Measurements from ENCODE around the gene ERP27. TPM values are rescaled to one million over a fixed set of nuclear protein-coding genes. Genes with fewer than 3 reads are reported as not detected.

Gene ERP27
- polyA plus RNA-seq, 2 of the 4 experiments (the other 2 are of a cell fraction) = 0.09 to 0.28 TPM

DNA sequence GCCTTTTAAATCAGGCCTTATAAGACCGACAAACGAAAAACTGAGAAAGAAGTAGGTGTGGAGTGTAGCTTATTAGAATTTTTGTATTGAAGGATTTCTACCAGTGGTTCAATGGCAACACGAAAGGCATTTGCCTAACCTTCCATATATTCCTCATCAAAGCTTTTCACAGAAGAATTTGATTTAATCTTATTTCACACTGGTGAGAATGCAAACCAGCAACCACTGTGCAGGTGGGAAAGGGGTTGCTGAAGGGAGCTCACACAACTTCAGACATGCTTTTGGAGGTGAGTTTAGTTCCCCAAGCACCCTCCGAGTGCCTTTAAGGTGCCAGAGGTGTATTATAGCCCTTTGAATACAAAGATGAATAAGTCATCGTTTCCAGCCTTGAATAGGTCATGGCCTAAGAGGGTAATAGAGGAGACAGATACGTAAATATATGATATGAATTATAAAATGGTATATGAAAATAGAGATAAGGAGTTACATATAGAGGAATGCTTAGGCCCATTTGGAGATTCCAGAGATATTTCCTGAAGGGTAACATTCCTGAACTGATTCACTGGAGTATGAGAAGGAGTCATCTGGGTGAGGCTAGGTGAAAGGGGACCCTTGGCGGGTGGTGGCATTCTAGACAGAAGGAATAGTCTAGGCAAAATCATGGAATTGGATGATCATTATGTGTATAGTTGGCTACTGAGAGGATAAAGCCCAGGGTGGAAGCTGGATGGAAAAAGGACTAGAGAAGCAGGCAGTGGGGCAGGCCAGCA lies 6.4 kb downstream of the ERP27 start:
- WGBS (ENCODE audit: missing lambda C conversion rate) = 72% methylated on average over 7 of the region's 7 CpGs
- Histone ChIP-seq H3K27ac (no peak overlapping the region), H3K9me3 (no peaks in the 10 kb centered on the region), H3K4me3 (no peak overlapping the region), H3K4me2 (no peak overlapping the region), H3K4me1 (no peaks in the 10 kb centered on the region; the same call in 2 of the 3 replicates)
- no peak for ATAC-seq
- POLR2A ChIA-PET = interaction anchor here (0.7 kb wide), 1 partner anchor 361 kb away, joined by 5 read pairs; no protein-coding TSS in a partner anchor
- CTCF ChIA-PET = interaction anchor here (0.9 to 1.4 kb wide), 2 partner anchors 20 to 41 kb away, joined by 3 read pairs; no protein-coding TSS in a partner anchor
- no peak for FAIRE-seq
- TF ChIP-seq RNF2 (IDR thresholded peaks at IDR 0.05; ENCODE audit: borderline replicate concordance, low read depth) (no peak), NR3C1 (IDR thresholded peaks at IDR 0.05) (no peak), EHF (CRISPR knock-in tag; IDR thresholded peaks at IDR 0.05) (no peak), TFCP2L1 (CRISPR knock-in tag; IDR thresholded peaks at IDR 0.05) (no peak), CEBPB (IDR thresholded peaks at IDR 0.05) (no peak), MAZ (IDR thresholded peaks at IDR 0.05; ENCODE audit: borderline replicate concordance, low read depth, low read length) (no peak), E2F6 (IDR thresholded peaks at IDR 0.05; ENCODE audit: borderline replicate concordance, low read depth) (no peak), CHD4 (IDR thresholded peaks at IDR 0.05; ENCODE audit: borderline replicate concordance) (no peak), NPAS2 (CRISPR knock-in tag; IDR thresholded peaks at IDR 0.05; ENCODE audit: borderline replicate concordance) (no peak), CBX8 (IDR thresholded peaks at IDR 0.05) (no peak), ZFP36 (IDR thresholded peaks at IDR 0.05; ENCODE audit: borderline replicate concordance, partially characterized antibody) (no peak)
- TF ChIP-seq, protein P1, sequence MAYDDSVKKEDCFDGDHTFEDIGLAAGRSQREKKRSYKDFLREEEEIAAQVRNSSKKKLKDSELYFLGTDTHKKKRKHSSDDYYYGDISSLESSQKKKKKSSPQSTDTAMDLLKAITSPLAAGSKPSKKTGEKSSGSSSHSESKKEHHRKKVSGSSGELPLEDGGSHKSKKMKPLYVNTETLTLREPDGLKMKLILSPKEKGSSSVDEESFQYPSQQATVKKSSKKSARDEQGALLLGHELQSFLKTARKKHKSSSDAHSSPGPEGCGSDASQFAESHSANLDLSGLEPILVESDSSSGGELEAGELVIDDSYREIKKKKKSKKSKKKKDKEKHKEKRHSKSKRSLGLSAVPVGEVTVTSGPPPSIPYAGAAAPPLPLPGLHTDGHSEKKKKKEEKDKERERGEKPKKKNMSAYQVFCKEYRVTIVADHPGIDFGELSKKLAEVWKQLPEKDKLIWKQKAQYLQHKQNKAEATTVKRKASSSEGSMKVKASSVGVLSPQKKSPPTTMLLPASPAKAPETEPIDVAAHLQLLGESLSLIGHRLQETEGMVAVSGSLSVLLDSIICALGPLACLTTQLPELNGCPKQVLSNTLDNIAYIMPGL (CRISPR knock-in tag; IDR thresholded peaks at IDR 0.05; ENCODE audit: borderline replicate concordance) = no peak
- DNase-seq (ENCODE audit: low read depth in 1 of 2, low spot score in 1 of 2) = no peak

DNA sequence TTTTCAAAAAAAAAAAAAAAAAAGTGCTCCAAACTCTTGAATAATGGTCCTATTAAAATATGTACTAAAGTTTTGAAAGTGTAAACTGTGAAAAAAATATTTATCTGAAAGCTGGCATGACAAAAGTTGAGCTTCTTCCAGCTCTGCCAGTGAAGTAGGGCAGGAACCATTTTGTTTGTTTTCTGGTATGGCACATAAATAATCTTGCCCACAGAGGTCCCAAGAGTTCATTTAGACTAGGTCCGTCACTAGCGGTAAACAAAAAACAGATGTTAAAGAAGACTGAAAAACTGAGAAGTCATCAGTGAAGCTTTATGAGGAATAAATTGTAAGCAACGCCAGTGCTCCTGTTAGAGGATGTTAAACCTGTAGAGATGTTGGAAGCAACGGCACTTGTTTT lies 7.0 kb downstream of the ERP27 start:
- CTCF ChIA-PET = interaction anchor here (1.4 kb wide), 1 partner anchor 41 kb away, joined by 3 read pairs; no protein-coding TSS in a partner anchor
- ATAC-seq = no peak
- no peak overlapping the region for H3K27ac ChIP-seq
- no peak for FAIRE-seq
- H3K4me3 ChIP-seq = no peak overlapping the region
- POLR2A ChIA-PET = interaction anchor here (0.7 kb wide), 1 partner anchor 361 kb away, joined by 5 read pairs; no protein-coding TSS in a partner anchor
- WGBS (ENCODE audit: missing lambda C conversion rate) = 86% methylated on average over 4 of the region's 4 CpGs
- H3K4me2 ChIP-seq = no peak overlapping the region
- H3K9me3 ChIP-seq = no peaks in the 10 kb centered on the region
- H3K4me1 ChIP-seq = no peaks in the 10 kb centered on the region; the same call in 2 of the 3 replicates
- TF ChIP-seq NPAS2 (CRISPR knock-in tag; IDR thresholded peaks at IDR 0.05; ENCODE audit: borderline replicate concordance) (no peak), HOXB13 (CRISPR knock-in tag; IDR thresholded peaks at IDR 0.05; ENCODE audit: low read depth) (no peak), FOSB (CRISPR knock-in tag; IDR thresholded peaks at IDR 0.05) (no peak), ESRRA (IDR thresholded peaks at IDR 0.05; ENCODE audit: borderline replicate concordance, low read length) (no peak), KDM1A (IDR thresholded peaks at IDR 0.05; ENCODE audit: low read depth) (no peak), SREBF2 (IDR thresholded peaks at IDR 0.05) (no peak), JUN (IDR thresholded peaks at IDR 0.05) (no peak), ZC3H11A (IDR thresholded peaks at IDR 0.05) (no peak), SMC3 (IDR thresholded peaks at IDR 0.05) (no peak), GATA3 (IDR thresholded peaks at IDR 0.05; ENCODE audit: borderline replicate concordance) (no peak), CHD4 (IDR thresholded peaks at IDR 0.05; ENCODE audit: borderline replicate concordance) (no peak), NFE2L2 (conservative IDR thresholded peaks at IDR 0.05; ENCODE audit: low read length) (no peak), CEBPB (IDR thresholded peaks at IDR 0.05) (no peak), RAD21 (conservative IDR thresholded peaks at IDR 0.05 in 1 of 2, IDR thresholded peaks at IDR 0.05 in 1 of 2) (no peak)
- TF ChIP-seq, protein P1 (CRISPR knock-in tag; IDR thresholded peaks at IDR 0.05; ENCODE audit: borderline replicate concordance) = no peak
- TF ChIP-seq, protein P2, sequence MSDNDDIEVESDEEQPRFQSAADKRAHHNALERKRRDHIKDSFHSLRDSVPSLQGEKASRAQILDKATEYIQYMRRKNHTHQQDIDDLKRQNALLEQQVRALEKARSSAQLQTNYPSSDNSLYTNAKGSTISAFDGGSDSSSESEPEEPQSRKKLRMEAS (IDR thresholded peaks at IDR 0.05) = no peak
- TF ChIP-seq, protein P3, sequence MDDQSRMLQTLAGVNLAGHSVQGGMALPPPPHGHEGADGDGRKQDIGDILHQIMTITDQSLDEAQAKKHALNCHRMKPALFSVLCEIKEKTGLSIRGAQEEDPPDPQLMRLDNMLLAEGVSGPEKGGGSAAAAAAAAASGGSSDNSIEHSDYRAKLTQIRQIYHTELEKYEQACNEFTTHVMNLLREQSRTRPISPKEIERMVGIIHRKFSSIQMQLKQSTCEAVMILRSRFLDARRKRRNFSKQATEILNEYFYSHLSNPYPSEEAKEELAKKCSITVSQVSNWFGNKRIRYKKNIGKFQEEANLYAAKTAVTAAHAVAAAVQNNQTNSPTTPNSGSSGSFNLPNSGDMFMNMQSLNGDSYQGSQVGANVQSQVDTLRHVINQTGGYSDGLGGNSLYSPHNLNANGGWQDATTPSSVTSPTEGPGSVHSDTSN (IDR thresholded peaks at IDR 0.05) = no peak
- DNase-seq (ENCODE audit: low read depth in 1 of 2, low spot score in 1 of 2) = no peak

Measured in A549 (cell line).